DMS153 (cell line): Measurements from ENCODE around the gene RSPRY1.
A peak's percentile ranks its signal among the peaks of the same experiment; 100 is the strongest.

Source experiments
- DNase-seq: peaks from one replicate; lab custom pipeline; 2025; lab: John Stamatoyannopoulos, UW

The RSPRY1 gene

GRCh38 chr16:57152096-57153093 lies 33.7 kb upstream of the RSPRY1 start:
- peak; percentile 45 for DNase-seq

- DNase-seq, result no peak
Observed at GRCh38 chr16:57153841-57154240, 32.3 kb upstream of the RSPRY1 start.

- no peak for DNase-seq
Observed at GRCh38 chr16:57155702-57156350, 30.3 kb upstream of the RSPRY1 start.

GRCh38 chr16:57156351-57156703 lies 29.8 kb upstream of the RSPRY1 start:
- DNase-seq, result no peak

- no peak for DNase-seq
Observed at GRCh38 chr16:57157533-57157932, 28.6 kb upstream of the RSPRY1 start.

- DNase-seq, result no peak
Observed at GRCh38 chr16:57159447-57159846, 26.7 kb upstream of the RSPRY1 start.

- no peak for DNase-seq
Observed at GRCh38 chr16:57163842-57164241, 22.3 kb upstream of the RSPRY1 start.

- no peak for DNase-seq
Observed at GRCh38 chr16:57165483-57165882, 20.6 kb upstream of the RSPRY1 start.

- peak; percentile 24 for DNase-seq
Observed at GRCh38 chr16:57165938-57166337, 20.2 kb upstream of the RSPRY1 start.

GRCh38 chr16:57166451-57166850 lies 19.7 kb upstream of the RSPRY1 start:
- DNase-seq, result no peak

- no peak for DNase-seq
Observed at GRCh38 chr16:57166951-57167350, 19.2 kb upstream of the RSPRY1 start.

- DNase-seq, result no peak
Observed at GRCh38 chr16:57167538-57167937, 18.6 kb upstream of the RSPRY1 start.

- peak; percentile 42 for DNase-seq
Observed at GRCh38 chr16:57167953-57168352, 18.2 kb upstream of the RSPRY1 start.

GRCh38 chr16:57169327-57169726 lies 16.8 kb upstream of the RSPRY1 start:
- no peak for DNase-seq

GRCh38 chr16:57172721-57173290 lies 13.3 kb upstream of the RSPRY1 start:
- no peak for DNase-seq

- no peak for DNase-seq
Observed at GRCh38 chr16:57175896-57176295, 10.2 kb upstream of the RSPRY1 start.

GRCh38 chr16:57178196-57178595 lies 7.9 kb upstream of the RSPRY1 start:
- DNase-seq, result no peak

- no peak for DNase-seq
Observed at GRCh38 chr16:57178793-57179212, 7.3 kb upstream of the RSPRY1 start.

- DNase-seq, result no peak
Observed at GRCh38 chr16:57179215-57179828, 6.8 kb upstream of the RSPRY1 start.

GRCh38 chr16:57184113-57184512 lies 2.0 kb upstream of the RSPRY1 start:
- DNase-seq, result no peak

- DNase-seq, result no peak
Observed at GRCh38 chr16:57184887-57185445, 1.2 kb upstream of the RSPRY1 start.

- DNase-seq, result no peak
Observed at GRCh38 chr16:57185446-57185944, 634 bp upstream of the RSPRY1 start.
